A673 (cell line): Measurements from ENCODE around the gene BMP5. TPM values are rescaled to one million over a fixed set of nuclear protein-coding genes. Genes with fewer than 3 reads are reported as not detected.

Experiments
- BruUV-seq: library from RNA; stranded (reverse); fragments of 400-500 nt; replicated peaks from 2 replicates; lab custom pipeline; 2021; lab: Mats Ljungman, UMichigan
- CTCF ChIA-PET: fragments of 300-600 bp; sonication (Branson Sonifier 250); formaldehyde crosslinking; loops from one replicate; lab custom pipeline; 2022; ENCODE audit warnings: antibody characterized with exemption; lab: Charles Lee
- POLR2A ChIA-PET: fragments of 300-600 bp; sonication (Branson Sonifier 250); formaldehyde crosslinking; loops from one replicate; lab custom pipeline; 2022; ENCODE audit warnings: antibody characterized with exemption; ENCODE audit not compliant: low non-redundant PET; lab: Charles Lee
- DNase-seq: peaks from one replicate; pipeline ENCODE4 v3.0.0-alpha.2; 2015; ENCODE audit warnings: low spot score
- H3K27ac ChIP-seq: fragments of 200-600 bp; sonication (generic); 2 replicates; pipeline ENCODE4 v1.5.1; 2016; ENCODE audit warnings: mixed run types, low read depth, mild to moderate bottlenecking, mixed read lengths, antibody characterized with exemption, low read length; ENCODE audit not compliant: poor library complexity, severe bottlenecking
- H3K27me3 ChIP-seq: fragments of 200-600 bp; sonication (generic); replicated peaks from 2 replicates; pipeline ENCODE4 v1.6.1; 2017; ENCODE audit warnings: mixed run types, low read depth, mild to moderate bottlenecking, mixed read lengths, antibody characterized with exemption, low read length; ENCODE audit not compliant: insufficient read depth, poor library complexity
- H3K36me3 ChIP-seq: fragments of 200-600 bp; sonication (generic); 2 replicates; pipeline ENCODE4 v1.6.1; 2016; ENCODE audit warnings: mixed run types, mild to moderate bottlenecking, mixed read lengths, antibody characterized with exemption, low read length; ENCODE audit not compliant: insufficient read depth, poor library complexity, severe bottlenecking
- H3K4me1 ChIP-seq: fragments of 200-600 bp; sonication (generic); 2 replicates; pipeline ENCODE4 v1.6.1; 2017; ENCODE audit warnings: mixed run types, mild to moderate bottlenecking, mixed read lengths, antibody characterized with exemption, low read length; ENCODE audit not compliant: insufficient read depth, poor library complexity, severe bottlenecking
- H3K4me3 ChIP-seq: fragments of 200-600 bp; sonication (generic); 2 replicates; pipeline ENCODE4 v1.5.1; 2016; ENCODE audit warnings: low read depth, mixed run types, mild to moderate bottlenecking, mixed read lengths, low read length; ENCODE audit not compliant: poor library complexity, severe bottlenecking
- H3K9me3 ChIP-seq: fragments of 200-600 bp; sonication (generic); 2 replicates; pipeline ENCODE4 v1.6.1; 2016; ENCODE audit warnings: mixed run types, low read depth, mild to moderate bottlenecking, mixed read lengths, antibody characterized with exemption, low read length; ENCODE audit not compliant: poor library complexity, severe bottlenecking
- EZH2 ChIP-seq: fragments of 200-600 bp; sonication (generic); IDR thresholded peaks from 2 replicates; pipeline ENCODE4 v1.6.1; 2017; ENCODE audit warnings: borderline replicate concordance, low read depth, mild to moderate bottlenecking, mixed read lengths, antibody characterized with exemption, low read length; ENCODE audit not compliant: poor library complexity, severe bottlenecking
- intact Hi-C: fragments of 100-400 bp; cut with micrococcal nuclease; formaldehyde crosslinking; loops from one replicate; pipeline ENCODE4 v1.10.0; 2022; ENCODE audit not compliant: unreplicated experiment
- total RNA-seq: library from RNA; stranded (reverse); gene quantifications from 2 replicates; pipeline ENCODE4 v1.2.3, GENCODE V29; 2021
- TF ChIP-seq, protein P1 (sequence below): fragments of 300-800, 200-600 bp; sonication (generic); conservative IDR thresholded peaks from 2 replicates; pipeline ENCODE4 v1.5.1; 2017; ENCODE audit warnings: low read depth, mild to moderate bottlenecking, antibody characterized with exemption, low read length, moderate library complexity, mixed read lengths

Gene BMP5
- total RNA-seq, 1 experiment from 2014 or later = 0.49 TPM

DNA sequence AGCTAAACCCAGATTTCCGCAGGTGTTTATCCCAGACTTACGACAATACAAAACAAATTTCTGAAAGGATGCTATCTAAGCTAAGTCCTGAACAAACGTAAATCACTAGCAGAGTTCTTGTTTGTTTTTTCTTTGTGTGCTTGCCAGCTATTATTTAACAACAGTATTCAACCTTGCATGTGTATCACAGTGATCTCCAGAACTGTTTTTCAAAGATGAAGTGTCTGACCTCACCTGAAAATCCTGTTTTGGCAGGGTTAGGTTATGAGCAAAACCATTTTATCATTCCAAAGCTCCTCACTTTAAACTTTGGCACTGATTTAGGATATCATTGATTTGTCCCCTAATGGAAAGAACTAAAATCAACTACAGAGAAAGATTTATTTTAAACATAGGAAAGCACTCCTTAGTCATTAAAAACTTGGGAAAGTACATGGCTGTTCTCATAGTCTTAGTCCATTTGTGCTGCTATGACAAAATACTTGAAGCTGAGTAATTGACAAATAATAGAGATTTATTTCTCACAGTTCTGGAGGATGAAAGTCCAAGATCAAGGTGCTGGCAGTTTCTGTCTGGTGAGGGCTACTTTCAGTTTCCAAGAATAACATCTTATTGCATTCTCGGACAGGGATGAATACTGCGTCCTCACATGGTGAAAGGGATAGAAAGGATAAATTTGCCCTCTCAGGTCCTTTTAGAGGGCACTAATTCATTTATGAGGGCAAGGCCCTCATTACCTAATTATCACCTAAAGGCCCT lies 20.8 kb upstream of the BMP5 start:
- no peaks in the 10 kb centered on the region for H3K36me3 ChIP-seq
- H3K27ac ChIP-seq = no peak overlapping the region
- H3K4me3 ChIP-seq = no peak overlapping the region
- no peaks in the 10 kb centered on the region for H3K27me3 ChIP-seq
- intact Hi-C loops = no loop called here
- TF ChIP-seq, protein P1, sequence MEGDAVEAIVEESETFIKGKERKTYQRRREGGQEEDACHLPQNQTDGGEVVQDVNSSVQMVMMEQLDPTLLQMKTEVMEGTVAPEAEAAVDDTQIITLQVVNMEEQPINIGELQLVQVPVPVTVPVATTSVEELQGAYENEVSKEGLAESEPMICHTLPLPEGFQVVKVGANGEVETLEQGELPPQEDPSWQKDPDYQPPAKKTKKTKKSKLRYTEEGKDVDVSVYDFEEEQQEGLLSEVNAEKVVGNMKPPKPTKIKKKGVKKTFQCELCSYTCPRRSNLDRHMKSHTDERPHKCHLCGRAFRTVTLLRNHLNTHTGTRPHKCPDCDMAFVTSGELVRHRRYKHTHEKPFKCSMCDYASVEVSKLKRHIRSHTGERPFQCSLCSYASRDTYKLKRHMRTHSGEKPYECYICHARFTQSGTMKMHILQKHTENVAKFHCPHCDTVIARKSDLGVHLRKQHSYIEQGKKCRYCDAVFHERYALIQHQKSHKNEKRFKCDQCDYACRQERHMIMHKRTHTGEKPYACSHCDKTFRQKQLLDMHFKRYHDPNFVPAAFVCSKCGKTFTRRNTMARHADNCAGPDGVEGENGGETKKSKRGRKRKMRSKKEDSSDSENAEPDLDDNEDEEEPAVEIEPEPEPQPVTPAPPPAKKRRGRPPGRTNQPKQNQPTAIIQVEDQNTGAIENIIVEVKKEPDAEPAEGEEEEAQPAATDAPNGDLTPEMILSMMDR = no peak
- TF ChIP-seq EZH2 = no peak
- H3K4me1 ChIP-seq = no peaks in the 10 kb centered on the region
- H3K9me3 ChIP-seq = no peaks in the 10 kb centered on the region
- DNase-seq = no peak
- ChIA-PET CTCF (no interaction called here), POLR2A (no interaction called here)
- no TSS peak for BruUV-seq

DNA sequence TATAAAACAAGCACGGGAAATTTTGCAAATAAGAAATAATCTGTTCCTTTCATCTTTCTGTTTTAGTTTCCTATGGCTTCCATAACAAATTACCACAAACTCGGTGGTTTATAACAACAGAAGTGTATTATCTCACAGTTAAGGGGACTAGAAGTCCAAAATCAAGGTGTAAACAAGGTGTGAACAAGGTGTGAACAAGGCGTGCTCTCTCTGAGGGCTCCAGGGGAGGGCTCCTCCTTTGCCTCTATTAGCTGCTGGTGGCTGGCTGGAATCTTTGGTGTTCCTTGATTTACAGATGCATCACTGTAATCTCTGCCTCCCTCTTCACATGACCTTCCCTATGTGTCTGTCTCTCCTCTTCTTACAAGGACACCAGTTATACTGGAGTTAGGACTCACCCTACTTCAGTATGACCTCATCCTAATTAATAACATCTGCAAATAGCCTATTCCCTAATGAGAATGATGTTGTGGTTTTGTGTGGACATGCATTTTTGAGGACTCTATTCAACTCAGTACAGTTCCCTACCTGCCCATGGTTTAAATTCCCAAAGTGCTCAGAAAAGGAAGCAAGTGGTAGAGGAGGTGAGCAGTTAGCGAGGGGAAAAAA lies 17.5 kb upstream of the BMP5 start:
- DNase-seq = no peak
- intact Hi-C loops = no loop called here
- Histone ChIP-seq H3K4me3 (no peak overlapping the region), H3K36me3 (no peaks in the 10 kb centered on the region), H3K27me3 (no peaks in the 10 kb centered on the region), H3K9me3 (no peaks in the 10 kb centered on the region), H3K4me1 (no peaks in the 10 kb centered on the region), H3K27ac (no peak overlapping the region)
- CTCF ChIA-PET = no interaction called here
- no TSS peak for BruUV-seq
- TF ChIP-seq, protein P1 = no peak
- TF ChIP-seq EZH2 = no peak
- POLR2A ChIA-PET = no interaction called here

DNA sequence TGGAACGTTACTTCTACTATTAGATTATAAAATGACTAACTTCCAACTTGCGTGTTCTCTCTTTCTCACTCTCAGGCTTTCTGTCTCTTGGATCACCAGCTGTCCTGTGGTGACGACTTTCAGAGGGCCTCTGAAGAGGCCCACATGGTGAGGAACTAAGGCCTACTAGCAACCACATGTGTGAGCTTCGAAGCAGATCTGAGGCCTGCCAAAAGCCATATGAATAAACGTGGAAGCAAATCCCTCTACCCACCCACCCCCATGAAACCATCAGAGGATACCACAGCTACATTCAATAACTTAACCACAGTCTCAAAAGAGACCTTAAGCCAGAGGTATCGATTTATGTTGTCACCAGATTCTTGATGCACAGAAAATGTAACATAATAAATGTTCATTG lies 13.5 kb upstream of the BMP5 start:
- intact Hi-C loops = loop anchor here (5.0 to 10.0 kb wide), 3 partner anchors 406 to 614 kb away; no protein-coding TSS in a partner anchor
- CTCF ChIA-PET = no interaction called here
- Histone ChIP-seq H3K4me3 (no peak overlapping the region), H3K9me3 (no peaks in the 10 kb centered on the region), H3K36me3 (no peaks in the 10 kb centered on the region), H3K27me3 (no peaks in the 10 kb centered on the region), H3K27ac (no peak overlapping the region), H3K4me1 (no peaks in the 10 kb centered on the region)
- POLR2A ChIA-PET = interaction anchor here (0.6 kb wide), 1 partner anchor 745 kb away, joined by 4 read pairs; no protein-coding TSS in a partner anchor
- no TSS peak for BruUV-seq
- no peak for DNase-seq
- TF ChIP-seq, protein P1 = no peak
- TF ChIP-seq EZH2 = no peak
